ENCODE results near the gene CARS2.
"Not testable (repeated sequence)": the region's sequence is repeated elsewhere in the genome, so short reads cannot be mapped to it uniquely, and the experiment has no call there.

CARS2 gene

DNA sequence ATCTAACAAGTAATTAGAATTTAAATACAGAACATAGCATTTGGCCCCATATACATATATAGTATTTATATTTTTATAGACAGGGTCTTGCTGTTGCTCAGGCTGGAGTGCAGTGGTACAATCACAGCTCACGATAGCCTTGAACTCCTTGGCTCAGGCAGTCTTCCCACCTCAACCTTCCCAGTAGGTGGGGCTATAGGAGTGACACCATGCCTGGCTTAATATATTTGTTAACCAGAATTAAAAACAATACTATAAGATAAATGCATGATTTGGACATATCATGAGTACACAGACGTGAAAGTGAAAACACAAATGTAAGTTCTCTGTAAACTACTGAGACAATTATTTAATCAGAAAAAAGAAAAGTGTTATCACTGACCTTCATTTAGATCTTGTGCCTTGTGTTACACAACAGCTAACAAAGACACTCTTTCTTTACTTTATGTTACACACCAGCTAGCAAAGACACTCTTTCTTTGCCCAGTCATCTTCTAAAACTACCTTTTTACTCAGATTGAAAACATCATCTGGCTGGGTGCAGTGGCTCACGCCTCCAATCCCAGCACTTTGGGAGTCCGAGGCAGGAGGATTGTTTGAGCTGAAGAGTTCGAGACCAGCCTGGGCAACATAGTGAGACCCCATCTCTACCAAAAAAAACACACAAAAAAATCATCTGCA, 22.6 kb downstream of the CARS2 start:
- no peak for DNase-seq (ENCODE audit: low read depth in 2 of 2)

DNA sequence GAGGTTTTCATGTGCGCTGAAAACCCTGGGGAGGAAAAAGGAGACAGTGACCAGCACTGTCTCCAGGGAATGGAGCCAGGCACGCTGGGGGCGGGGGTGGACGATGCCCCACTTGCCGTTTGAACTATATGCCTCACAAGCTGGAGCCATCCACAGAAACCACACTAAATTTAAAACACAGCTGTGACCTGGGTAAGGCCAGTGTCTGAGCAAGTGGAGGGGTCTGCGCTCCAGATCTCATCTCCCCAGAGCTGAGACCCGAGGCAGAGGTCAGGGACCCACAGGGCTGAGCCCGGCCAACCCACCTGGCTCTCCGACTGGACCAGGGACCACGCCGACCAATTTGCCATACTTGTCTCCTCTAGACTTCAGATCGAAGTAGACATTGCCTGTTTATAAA, 23.2 kb downstream of the CARS2 start:
- DNase-seq (ENCODE audit: low read depth in 2 of 2): no peak

DNA sequence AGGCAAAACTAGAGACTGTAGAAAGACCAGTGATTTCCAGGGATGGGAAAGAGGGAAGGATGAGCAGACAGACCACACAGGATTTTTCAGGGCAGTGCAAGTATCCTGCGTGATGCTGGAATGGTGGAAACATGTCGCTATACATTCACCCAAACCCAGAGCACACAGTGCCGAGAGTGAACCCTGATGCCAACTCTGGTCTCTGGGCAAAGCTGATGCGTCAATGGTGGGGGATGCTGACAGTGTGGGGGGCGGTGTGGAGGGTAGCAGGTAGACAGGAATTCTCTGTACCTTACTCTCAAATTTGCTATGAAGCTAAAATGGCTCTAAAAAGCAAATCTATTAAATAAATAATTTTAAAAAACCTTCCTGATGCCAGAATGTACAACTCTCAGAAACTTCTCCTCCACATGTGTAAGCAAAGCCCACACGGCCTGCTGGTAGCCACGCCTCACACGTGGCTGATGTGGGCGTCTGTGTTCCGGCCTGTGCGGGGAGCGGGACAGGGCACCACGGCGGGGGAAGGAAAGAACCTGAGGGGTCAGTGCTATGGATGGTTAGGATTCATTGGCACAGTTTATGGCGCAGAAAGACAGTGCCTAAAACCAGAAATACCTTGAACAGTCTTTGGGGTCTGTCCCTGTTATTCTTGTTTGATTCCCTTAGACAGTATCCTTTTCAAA, 23.9 kb downstream of the CARS2 start:
- DNase-seq (ENCODE audit: low read depth in 2 of 2): no peak

DNA sequence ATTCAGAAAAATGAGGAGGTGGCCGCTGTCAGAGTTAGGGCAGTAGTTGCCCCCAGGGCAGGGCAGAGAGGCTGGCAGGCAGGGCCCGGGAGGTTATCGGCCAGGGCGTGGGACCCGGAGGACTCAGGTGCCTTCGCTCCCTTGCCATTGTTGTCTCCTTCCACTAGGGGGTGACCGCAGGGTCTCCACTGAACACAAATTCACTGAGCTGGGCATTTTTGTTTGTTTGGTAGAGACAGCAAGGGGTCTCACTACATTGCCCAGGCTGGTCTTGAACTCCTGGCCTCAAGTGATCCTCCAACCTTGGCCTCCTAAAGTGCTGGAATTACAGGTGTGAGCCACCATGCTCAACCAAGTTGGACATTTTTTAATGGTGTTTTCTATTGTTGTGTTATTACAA, 25.1 kb downstream of the CARS2 start:
- DNase-seq (ENCODE audit: low read depth in 2 of 2): no peak

DNA sequence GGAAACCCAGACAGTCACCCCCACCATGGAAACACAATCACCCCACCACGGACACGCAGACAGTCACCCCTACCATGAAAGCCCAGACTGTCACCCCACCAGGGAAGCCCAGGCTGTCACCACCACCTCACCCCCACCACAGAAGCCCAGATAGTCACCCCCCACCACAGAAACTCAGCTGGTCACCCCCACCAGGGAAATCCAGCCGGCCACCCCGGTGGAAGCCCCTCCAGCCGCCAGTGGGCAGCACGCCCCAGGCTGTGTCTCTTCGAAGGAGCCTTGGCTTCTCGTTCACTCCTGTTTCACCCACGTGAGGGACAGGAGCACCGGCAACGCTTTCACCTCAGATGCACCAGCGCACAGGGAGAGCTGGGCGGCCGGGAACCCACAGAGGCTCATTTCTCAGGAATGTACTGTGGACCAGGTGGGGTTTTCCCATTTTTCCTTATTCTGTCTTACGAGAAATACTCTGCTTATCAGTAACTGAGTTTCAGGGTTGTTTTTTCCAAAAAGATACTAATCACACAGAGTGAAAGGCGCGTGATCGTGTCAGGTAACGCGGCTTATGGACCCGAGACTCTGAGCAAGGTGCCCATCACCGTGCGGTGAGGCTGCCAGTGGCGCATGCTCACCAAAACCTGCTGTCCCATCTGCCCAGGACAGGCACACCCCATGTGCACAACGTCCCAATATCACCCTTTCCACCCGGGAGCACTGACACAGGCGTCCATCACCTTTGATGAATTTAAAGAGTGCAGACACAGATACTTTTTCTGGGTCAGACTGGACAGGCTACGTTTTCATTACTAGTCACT, 28.0 kb downstream of the CARS2 start:
- peak in 1 of 2 donors; percentile 28 for DNase-seq (ENCODE audit: low read depth in 2 of 2)

DNA sequence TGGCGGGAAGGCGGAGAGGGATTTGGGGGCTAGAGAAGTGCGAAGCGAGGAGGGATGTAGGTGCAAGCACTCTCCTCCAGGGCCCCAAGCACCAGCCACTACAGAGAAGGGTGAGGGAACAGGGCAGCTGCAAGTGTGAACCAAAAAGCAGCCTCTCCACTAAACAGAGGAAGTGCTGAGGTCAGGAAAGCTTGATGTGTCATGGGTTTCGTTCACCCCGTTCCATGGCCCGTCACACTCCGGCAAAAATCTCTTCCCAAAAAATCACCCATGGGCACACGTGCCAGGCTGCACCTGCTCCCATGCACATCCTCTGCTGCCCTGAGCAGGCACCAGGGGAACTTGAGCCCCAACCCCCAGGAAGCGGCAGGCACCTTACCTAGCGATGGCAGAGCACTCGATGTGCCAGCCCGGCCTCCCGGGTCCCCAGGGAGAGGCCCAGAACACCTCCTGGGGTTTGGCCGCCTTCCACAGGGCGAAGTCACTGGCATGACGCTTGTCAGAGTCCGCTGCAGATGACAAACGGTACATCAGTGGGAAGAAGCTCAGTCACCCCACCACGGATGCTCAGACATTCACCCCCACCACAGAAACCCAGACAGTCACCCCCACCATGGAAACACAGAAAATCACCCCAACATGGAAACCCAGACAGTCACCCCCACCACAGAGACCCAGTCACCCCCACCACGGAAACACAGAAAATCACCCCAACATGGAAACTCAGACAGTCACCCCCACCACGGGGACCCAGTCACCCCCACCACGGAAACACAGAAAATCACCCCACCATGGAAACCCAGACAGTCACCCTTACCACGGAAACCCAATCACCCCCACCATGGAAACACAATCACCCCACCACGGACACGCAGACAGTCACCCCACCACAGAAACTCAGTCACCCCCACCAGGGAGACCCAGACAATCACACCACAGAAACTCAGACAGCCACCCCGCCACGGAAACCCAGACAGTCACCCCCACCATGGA, 29.0 kb downstream of the CARS2 start:
- peak; percentile 7 to 57 for DNase-seq (ENCODE audit: low read depth in 2 of 2)

DNA sequence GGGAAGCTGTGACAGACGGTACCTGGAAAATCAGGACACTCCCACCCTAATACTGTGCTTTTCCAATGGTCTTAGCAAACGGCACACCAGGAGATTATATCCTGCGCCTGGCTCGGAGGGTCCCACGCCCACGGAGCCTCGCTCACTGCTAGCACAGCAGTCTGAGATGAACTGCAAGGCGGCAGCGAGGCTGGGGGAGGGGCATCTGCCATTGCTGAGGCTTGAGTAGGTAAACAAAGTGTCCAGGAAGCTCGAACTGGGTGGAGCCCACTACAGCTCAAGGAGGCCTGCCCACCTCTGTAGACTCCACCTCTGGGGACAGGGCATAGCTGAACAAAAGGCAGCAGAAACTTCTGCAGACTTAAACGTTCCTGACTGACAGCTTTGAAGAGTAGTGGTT, 36.1 kb downstream of the CARS2 start:
- DNase-seq (ENCODE audit: low read depth in 2 of 2): not testable (repeated sequence)

DNA sequence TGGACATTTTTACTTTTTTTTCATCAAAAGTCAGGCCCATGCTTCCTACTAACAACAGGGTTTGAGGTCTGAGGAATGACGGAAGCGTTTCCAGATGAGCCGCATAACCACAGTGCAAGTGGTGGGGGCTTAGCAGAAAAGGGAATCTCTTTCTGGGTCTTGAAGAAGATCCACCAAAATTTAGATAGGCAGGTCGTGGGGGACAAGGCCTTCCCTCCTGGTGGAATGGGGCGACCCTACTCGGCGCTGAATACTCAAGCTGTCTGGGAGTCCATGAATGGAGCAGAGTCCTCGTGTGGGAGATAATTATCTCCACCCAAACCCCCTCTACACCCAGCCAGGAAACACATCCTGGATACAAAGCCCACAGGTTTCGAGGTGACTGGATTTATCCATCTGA, 36.9 kb downstream of the CARS2 start:
- DNase-seq (ENCODE audit: low read depth in 2 of 2): no peak

DNA sequence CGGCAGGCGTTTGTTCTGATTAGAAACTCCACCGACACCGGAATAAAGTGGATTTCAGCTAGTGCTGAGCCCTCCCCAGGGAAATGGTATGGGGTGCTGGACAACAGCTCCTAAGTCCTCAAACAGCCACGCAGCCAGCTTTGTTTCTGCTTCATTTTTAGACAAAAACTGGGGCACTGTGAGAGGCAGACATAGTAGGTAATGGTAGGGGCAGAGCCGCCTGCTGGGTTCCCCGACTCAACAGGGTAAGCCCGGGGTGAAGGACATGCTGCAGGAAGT, 39.7 kb downstream of the CARS2 start:
- no peak for DNase-seq (ENCODE audit: low read depth in 2 of 2)

DNA sequence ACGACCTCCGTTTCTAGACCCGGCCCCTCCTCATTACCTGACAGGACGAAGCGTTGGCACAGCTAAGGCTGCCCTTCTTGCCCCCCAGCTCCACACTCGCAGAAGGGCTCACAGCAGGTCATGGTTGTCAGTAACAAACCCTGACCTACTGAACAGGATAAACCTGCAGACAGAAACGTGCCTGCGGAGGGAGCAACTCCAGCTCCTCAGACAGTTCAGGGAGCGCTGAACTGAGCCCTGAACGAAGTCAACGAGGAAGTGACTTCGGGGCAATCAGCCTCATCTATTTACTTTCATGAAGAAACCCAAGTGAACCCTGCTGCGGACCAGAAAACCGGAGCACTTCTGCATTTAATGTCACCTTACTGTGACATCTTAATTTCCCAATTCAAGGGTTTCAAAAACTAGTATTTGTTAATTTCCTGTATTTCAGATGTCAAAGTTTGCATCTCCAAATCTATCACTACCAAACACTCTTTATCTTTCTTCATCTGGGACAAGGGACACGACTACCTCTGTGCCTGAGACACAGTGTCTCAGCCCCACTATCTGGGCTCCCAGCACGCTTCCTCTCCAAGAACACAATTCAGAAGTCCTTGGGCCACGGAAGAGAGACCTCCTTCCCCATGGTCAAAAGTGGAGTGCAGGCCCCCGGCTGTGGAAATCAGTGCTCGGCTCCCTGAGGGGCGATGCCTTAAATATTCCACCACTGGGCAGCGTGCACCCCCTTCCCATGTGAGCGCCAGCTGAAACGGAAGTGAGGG, 40.2 kb downstream of the CARS2 start:
- no peak for DNase-seq (ENCODE audit: low read depth in 2 of 2)

DNA sequence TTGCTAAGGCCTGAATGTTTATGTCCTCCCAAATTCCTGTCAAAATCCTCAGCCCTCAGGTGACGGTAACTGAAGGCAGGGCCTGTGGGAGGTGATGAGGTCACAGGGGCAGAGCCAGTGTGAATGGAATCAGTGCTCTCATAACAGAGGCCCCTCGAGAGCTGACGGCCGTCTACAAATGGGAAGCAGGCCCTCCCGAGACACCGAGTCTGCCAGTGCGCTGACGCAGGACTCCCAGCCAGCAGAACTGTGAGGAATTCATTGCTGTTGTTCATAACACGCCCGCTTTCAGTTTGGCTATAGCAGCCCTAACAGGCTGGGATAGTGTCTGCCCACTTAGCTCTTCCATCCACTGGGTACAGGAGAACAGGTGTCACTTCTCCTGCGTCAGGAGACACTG, 41.2 kb downstream of the CARS2 start:
- DNase-seq (ENCODE audit: low read depth in 2 of 2): no peak

DNA sequence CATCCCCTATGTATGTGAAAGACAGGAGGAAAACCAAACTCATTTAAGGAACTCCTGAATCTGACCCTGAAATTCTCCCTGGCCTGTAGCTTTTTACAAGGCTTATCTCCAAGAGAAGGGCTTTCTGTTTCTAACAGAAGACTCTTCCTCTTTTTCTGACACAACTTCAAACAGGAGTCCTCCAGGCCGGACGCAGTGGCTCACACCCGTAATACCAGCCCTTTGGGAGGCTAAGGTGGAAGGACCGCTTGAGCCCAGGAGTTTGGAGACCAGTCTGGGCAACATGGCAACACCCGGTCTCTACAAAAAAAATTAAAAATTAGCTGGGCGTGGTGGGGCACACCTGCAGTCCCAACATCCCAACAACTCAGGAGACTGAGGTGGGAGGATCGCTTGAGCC, 41.9 kb downstream of the CARS2 start:
- no peak for DNase-seq (ENCODE audit: low read depth in 2 of 2)

DNA sequence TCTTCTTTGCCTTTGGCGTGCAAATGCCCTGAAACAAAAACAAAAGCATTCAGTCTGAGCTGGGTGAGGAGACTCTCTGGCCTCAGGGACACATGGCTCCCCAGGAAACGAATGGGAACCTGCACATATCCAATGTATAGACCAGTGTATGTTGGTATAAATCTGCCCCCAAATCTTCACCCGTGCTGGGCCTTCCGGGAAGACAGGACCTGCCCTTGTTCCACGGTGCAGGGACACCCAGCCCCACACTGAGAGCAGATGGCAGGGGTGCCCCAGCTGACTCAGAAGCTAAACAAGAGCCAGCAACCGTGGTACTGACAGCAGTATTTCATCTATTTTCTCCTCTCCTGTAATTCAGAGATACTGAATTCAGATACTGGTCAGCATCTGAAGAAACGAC, 42.4 kb downstream of the CARS2 start:
- no peak for DNase-seq (ENCODE audit: low read depth in 2 of 2)

DNA sequence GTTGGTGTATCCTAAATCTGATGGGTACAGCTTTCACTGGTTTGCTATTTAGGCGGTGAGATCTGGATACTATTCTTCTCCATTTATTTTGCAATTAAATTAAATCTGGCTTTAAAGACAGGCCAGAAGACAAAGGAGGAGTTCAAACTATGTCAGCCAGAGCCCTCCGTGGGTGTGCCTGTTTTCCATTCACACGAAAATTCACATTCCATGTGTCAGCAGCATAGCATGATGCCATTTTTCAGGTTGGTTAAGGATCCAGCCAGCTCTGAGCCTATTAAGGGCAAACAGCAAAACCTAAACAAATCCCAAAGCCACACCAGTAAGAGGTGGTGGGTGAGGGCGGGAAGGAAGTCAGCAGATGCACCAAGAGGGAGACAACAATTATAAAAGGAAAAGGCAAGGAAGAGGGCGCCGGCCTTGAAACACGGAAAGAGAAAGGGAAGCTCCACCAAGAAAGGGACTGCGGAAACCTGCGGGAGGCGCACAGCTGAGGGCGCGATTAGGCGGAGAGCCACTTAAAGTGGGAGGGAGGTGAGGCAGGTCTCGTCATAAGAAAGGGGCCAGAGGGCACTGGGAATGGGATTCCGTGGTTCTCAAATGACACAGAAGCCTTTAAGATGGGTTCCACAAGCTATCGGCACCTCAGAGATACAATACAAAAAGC, 43.0 kb downstream of the CARS2 start:
- DNase-seq (ENCODE audit: low read depth in 2 of 2): no peak

DNA sequence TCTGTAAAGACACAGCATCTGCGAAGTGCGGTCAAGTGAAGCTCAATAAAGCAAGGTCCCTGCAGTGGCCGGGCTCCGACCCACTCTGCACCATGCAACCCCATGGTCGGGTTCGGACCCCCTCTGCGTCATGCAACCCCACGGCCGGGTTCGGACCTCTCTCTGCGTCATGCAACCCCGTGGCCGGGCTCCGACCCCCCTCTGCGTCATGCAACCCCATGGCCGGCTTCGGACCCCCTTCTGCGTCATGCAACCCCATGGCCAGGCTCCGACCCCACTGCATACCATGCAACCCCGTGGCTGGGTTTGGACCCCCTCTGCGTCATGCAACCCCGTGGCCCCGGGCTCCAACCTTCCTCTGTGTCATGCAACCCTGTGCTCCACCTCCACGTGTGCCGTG, 43.8 kb downstream of the CARS2 start:
- no peak for DNase-seq (ENCODE audit: low read depth in 2 of 2)

DNA sequence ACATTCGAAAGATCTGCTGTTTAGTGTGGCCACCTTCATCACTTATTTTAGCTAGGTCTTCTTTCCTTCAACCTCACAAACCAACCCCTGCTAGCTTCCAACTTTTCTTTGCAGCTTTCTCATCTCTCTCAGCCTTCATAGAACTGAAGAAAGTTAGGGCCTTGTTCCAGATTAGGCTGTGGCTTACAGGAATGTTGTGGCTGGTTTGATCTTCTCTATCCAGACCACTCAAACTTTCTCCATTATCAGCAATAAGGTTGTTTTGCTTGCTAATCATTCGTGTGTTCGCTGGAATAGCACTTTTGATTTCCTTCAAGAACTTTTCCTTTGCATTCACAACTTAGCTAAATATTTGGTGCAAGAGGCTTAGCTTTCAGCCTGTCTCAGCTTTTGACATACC, 44.7 kb downstream of the CARS2 start:
- no peak for DNase-seq (ENCODE audit: low read depth in 2 of 2)

DNA sequence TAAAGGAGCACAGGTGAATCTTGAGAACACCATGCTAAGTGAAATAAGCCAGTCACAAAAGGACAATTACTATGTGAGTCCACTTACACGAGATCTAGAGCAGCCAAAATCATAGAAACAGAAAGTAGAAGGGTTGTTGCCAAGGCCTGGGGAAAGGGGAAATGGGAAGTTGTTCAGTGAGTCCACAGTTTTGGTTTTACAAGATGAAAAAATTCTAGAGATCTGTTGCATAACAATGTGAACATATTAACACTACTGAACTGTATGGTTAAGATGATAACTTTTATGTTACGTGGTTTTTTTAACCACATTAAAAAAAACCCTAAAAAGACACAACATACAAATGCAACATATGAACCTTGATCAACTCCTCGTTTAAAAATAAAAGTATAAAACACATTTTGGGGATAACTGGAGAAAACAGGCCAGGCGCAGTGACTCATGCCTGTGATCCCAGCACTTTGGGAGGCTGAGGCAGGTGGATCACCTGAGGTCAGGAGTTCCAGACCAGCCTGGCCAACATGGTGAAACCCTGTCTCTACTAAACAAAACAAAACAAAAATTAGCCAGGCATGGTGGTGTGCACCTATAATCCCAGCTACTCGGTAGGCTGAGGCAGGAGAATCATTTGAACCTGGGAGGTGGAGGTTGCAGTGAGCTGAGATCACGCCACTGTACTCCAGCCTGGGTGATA, 47.6 kb downstream of the CARS2 start:
- DNase-seq (ENCODE audit: low read depth in 2 of 2): not testable (repeated sequence)

DNA sequence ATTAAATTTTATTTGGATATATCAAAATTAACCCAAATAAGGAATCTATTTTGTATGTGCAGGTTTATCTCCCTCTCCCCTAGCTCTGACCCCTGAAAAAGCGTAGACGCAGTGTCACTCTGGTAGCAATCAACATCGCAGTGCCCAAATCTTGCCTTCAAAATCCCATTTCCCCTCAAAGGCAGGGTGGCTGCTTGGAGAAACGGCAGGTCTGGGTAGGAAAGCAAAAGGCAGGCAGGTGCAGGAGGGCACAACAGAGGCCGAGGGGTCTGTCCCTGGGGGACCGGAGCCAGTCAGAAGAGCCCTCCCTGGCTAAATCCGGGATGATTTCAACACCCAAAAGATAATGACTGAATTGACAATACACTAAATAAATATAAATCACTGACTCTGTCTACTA, 48.7 kb downstream of the CARS2 start:
- no peak for DNase-seq (ENCODE audit: low read depth in 2 of 2)

DNA sequence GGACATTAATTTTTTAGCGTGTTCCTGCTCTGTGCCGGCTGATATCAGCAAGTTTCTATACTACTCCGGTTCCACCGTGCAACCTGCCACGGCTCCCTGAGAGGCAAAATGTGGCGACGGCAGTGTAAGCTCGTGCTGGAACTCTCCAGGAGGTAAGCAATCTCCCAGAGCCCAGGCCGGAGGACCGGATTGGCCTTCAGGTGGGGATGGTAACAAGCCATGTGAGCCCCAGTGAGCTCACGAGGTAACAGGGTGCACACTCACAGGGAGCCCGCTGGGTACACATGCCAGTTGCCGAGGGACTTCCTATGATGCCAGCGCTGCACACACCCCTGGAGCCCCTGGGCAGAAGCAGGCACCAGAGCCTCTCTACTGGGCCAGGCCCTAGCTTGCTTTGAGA, 52.1 kb downstream of the CARS2 start:
- no peak for DNase-seq (ENCODE audit: low read depth in 2 of 2)

DNA sequence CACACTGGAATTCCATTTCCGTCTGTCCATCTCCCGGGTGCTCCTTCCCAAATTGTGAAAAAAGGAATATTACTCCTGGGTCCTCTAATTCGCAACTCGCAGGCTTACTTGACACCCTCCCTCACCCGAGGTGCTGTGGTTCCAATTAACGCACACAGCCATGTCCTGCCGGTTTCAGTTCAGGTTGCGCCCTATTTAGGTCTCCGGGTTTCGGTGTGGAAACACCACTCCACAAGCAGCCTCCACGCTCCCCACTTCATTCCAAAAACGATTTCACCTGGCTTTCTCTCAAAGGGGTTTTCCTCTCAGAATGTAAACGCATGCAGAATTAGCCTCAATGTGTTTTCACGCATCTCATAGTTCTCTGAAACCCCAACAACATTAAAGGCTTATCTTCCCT, 52.6 kb downstream of the CARS2 start:
- no peak for DNase-seq (ENCODE audit: low read depth in 2 of 2)

Data from stimulated activated CD8-positive, alpha-beta memory T cell treated with anti-CD3 and anti-CD28 coated beads, Interleukin-15, amount 100 ng/mL, for 48 hours (primary cell).